G401 (cell line): ENCODE measurements around the gene TAF10. TPM values are rescaled to one million over a fixed set of nuclear protein-coding genes. Genes with fewer than 3 reads are reported as not detected.

ENCODE experiments used
- DNase-seq: peaks from one replicate; pipeline ENCODE4 v3.0.0-alpha.2; 2015; ENCODE audit warnings: low spot score
- in situ Hi-C: cut with HindIII; loops from 2 replicates; pipeline ENCODE4 v1.10.0; 2016; ENCODE audit warnings: low sequenced_read_pairs, mixed read lengths
- total RNA-seq: library from RNA; depleted of rRNA; stranded (reverse); fragments of >200 nt; shearing (Covaris generic); gene quantifications from 2 replicates; pipeline ENCODE4 v1.2.3, GENCODE V29; 2014; rRNA removed

TAF10 gene
- total RNA-seq: 62.1 and 64.5 TPM in 2 replicates

- in situ Hi-C loops: no loop called here
- DNase-seq: peak; percentile 96
Measured at GRCh38 chr11:6612213-6613041, at the start of gene TAF10. TSS of gene TAF10 (minus strand) at chr11:6612216. CDS start at chr11:6612189, 27 bp downstream.

- in situ Hi-C loops: no loop called here
Measured at GRCh38 chr11:6660712-6661111, 48.7 kb upstream of the TAF10 start.

GRCh38 chr11:6658647-6659046 lies 46.6 kb upstream of the TAF10 start:
- in situ Hi-C loops: no loop called here
- no peak for DNase-seq

More at GRCh38 chr11:6660712-6661111, 48.7 kb upstream of the TAF10 start:
- DNase-seq: no peak

- in situ Hi-C loops: no loop called here
- no peak for DNase-seq
Measured at GRCh38 chr11:6657346-6657745, 45.3 kb upstream of the TAF10 start.

- in situ Hi-C loops: no loop called here
- DNase-seq: no peak
Measured at GRCh38 chr11:6656936-6657335, 44.9 kb upstream of the TAF10 start.

- DNase-seq: no peak
- in situ Hi-C loops: no loop called here
Measured at GRCh38 chr11:6656584-6656915, 44.5 kb upstream of the TAF10 start.

GRCh38 chr11:6655790-6656583 lies 44.0 kb upstream of the TAF10 start, which contains the start of gene DCHS1:
TSS of gene DCHS1 (minus strand) at chr11:6655809. CDS start at chr11:6641613, 14,196 bp downstream.
- in situ Hi-C loops: no loop called here
- DNase-seq: no peak

- in situ Hi-C loops: no loop called here
- no peak for DNase-seq
Measured at GRCh38 chr11:6655020-6655789, 43.2 kb upstream of the TAF10 start.

GRCh38 chr11:6654281-6655019 lies 42.4 kb upstream of the TAF10 start:
- DNase-seq: no peak
- in situ Hi-C loops: no loop called here

- in situ Hi-C loops: no loop called here
Measured at GRCh38 chr11:6653656-6654055, 41.6 kb upstream of the TAF10 start.

GRCh38 chr11:6653097-6653496 lies 41.1 kb upstream of the TAF10 start:
- no peak for DNase-seq
- in situ Hi-C loops: no loop called here

More at GRCh38 chr11:6653656-6654055, 41.6 kb upstream of the TAF10 start:
- DNase-seq: no peak

GRCh38 chr11:6652182-6652581 lies 40.2 kb upstream of the TAF10 start:
- DNase-seq: no peak
- in situ Hi-C loops: no loop called here

- in situ Hi-C loops: no loop called here
- DNase-seq: no peak
Measured at GRCh38 chr11:6650980-6651379, 39.0 kb upstream of the TAF10 start.

GRCh38 chr11:6650104-6650503 lies 38.1 kb upstream of the TAF10 start:
- no peak for DNase-seq
- in situ Hi-C loops: no loop called here

GRCh38 chr11:6648501-6648900 lies 36.5 kb upstream of the TAF10 start:
- in situ Hi-C loops: no loop called here

GRCh38 chr11:6647836-6648235 lies 35.8 kb upstream of the TAF10 start:
- in situ Hi-C loops: no loop called here
- DNase-seq: no peak

More at GRCh38 chr11:6648501-6648900, 36.5 kb upstream of the TAF10 start:
- no peak for DNase-seq

- no peak for DNase-seq
- in situ Hi-C loops: no loop called here
Measured at GRCh38 chr11:6646918-6647679, 35.1 kb upstream of the TAF10 start.

- DNase-seq: no peak
- in situ Hi-C loops: no loop called here
Measured at GRCh38 chr11:6646576-6646917, 34.5 kb upstream of the TAF10 start.
